ENCODE measurements around the gene CGNL1.

Gene CGNL1

DNA sequence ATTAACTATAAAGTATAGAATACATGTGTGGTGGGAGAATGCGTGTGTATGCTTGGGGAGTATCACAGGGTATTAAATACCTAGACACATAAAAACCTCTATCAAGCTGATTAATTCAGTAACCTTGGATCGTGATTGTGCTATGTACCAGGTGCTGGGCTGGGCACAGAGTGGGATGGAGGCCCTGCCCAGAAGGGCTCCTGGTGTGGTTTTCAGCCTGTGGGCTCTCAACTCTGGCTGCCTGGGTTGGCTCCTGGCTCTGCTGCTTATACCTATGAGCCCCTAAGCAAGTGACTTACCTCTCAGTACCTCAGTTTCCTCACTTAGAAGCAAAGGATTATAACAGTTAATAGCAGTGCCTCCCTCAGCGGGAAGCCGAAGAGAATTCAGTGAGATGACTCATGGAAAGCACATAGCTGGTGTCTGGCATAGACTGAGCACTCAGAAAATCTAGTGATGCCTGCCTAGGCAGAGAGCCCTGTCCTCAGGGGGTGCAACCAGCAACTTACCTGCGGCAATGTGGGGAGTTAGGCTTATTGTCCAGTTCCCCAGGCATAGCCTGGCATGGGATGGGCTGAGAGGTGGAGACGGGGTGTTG is 124.8 kb downstream of the CGNL1 start:
- no peak for DNase-seq (ENCODE audit: low spot score)

DNA sequence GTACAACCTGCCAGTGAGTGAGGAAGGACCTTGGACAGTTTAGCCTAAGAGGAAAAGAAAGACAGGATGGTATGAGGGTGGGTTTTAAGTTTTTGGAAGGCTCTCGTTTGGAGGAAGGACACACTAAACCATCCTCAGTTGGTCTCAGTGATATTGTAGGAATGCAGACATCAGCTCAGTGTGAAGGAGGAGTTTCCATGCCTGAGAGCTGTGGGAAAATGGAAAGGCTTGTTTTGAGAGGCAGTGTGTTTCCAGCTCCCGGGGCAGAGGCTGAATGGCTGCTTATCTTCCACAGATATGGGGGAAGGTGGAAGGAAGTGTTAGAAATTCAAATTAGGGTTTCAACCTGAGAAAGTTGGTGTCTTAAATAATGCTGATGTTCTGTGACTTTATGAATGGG is 125.8 kb downstream of the CGNL1 start:
- DNase-seq (ENCODE audit: low spot score), result no peak

DNA sequence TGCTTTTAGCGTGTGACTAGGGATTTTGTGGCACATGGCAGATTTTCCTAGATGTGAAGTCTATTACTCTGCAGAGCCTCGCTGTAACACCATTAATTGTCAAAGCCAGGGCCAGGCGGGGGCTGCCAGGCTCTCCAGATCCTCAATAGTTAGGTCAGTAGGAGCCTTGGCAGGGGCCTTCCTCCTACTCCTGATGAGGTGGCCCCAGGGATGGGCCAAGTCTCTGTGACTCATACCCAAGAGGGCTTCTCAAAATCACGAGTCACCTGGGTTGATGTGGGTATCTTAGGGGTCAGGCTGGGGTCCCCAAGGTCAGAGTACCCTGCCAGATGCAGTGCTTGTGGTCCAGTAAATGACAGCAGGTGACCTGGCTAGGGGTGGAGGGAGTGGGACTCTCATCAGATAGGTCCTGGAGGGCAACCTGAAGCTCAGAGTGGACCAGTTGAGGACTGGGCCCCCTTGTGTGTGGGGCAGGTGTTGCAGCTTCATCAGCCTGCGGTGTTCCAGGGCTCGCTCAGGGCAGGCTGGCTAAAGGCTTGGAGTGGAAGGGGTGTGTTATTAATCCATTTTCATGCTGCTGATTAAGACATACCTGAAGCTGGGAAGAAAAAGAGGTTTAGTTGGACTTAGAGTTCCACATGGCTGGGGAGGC is 126.9 kb downstream of the CGNL1 start:
- DNase-seq (ENCODE audit: low spot score), result no peak

DNA sequence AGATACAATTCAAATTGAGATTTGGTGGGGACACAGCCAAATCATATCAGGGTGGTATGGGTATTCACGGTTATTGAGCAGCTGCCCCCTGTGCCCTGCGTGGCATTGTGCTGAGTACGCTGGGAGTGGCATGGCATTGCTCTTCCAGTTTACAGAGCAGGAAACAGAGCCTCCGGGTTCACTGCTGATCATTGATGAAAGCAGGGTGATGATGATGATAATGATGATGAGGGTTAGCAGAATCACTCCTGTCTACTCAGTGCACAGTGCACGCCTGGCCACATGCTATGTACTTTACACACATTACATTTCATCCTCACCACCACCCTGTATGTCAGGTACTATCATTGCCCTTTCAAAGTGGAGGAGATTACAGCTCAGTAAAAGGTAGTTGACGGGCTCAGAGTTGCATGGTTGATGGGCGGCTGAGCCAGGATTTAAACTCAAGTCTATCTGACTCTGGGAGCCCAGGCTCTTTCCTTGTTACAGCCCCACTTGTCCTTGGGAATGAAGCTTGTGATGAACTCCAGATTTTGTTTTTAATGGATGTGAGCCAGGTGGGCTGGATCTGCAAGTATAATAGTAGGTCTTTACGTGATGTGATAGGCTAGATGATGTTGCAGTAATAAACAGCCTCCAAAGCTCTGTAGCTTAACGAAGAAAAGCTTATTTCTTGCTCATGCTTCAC is 127.8 kb downstream of the CGNL1 start:
- no peak for DNase-seq (ENCODE audit: low spot score)

DNA sequence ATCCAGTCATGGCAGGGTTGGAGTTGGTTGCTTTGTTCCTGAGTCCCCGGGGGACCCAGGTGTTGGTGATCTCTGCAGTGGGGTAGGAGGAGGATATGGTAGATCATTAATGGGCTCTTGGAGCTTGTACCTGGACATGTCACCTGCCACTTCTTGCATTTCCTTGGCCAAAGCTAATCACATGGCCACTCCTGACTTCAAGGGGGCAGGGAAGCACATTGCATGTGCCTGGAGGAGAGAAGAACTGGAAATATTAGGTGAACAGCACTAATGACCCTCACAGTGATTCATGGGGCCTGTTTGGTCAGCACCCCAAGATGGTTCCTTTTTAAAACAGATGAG is 128.3 kb downstream of the CGNL1 start:
- DNase-seq (ENCODE audit: low spot score), result no peak

DNA sequence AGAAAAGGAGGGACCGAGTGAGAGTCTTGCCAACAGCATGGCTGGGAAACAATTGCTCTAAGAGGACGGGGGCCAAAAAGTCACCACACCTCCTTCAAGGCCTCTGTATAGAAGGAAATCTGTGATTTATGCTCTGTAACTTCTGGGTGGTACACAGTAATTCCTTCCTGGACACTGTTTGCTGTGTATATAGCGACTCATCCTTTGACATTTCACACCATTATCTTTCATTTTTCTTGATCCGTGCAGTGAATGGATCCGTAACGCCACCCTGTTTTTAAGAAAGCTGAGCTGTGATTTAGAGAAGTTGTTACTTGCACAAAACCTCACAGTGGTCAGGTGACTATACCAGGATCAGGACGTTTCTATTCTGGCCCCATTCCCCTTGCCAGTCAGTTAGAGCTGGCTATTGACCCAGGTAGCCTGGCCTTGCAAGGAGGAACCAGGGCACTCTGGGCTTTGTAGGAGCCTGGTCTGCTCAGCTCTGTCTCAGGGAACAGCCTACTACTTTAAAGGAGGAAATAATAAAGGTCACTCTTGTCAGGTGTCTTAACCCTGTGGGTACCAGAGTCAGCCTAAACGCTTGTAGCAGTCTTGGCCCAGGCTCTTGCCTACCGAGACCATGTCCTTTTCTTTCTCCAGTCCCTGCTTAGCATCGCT is 128.9 kb downstream of the CGNL1 start:
- no peak for DNase-seq (ENCODE audit: low spot score)

DNA sequence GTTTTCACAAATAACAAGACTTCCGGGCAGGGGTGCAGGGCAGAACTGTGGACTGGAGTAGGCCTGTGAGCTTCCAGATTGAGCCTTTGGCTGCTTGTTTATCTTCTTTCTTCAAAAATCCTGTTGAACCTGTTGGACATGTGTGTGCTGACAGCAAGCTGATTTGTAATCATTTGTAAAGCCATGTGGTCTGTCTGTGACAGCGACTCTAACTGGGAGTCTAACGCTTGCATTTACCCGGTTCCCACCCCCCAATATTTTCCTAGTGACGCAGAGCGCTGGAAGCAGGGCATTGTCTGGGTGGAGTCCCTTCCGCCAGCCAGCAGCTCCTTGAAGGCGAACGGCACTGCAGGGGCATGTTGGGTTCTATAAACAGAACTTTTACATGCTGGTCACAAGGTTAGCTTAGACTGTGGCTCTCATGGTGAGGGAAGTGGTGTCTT is 129.7 kb downstream of the CGNL1 start:
- DNase-seq (ENCODE audit: low spot score), result no peak

DNA sequence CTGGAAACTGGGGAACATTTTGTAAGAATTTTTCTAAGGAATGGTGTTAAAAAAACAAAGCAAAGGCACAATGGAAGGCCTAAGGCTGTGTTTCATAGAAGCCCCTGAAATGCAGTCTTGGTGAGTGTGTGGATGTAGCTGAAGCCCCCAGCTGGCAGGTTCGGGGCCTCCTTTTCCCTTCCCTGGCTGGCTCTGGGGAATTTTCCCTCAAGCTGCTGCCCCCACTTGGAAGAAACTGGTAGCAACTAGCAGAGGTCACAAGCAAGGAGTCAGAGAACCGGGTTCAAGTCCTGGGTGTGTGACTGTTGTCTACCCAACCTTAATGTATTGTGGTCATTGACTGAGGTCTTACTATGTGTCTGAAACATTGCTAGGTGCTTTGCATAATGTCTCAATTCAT is 130.1 kb downstream of the CGNL1 start:
- no peak for DNase-seq (ENCODE audit: low spot score)

DNA sequence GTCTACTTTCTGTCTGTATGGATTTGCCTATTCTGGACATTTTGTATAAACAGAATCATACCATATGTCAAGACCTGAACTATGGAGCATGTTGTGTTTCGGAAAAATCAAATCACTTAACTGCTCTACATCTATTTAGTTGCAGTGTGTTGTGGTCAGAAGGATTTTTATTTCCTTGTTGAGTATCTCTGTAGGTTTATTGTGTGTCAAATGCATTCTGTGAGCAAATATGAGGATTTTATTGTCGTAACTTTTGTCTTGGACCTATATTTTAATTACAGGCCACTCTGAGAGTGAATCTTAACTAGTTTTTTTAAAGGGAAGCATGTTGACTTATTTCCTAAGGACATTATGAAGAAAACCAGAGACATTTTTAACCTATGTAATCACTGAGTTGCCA is 130.8 kb downstream of the CGNL1 start:
- no peak for DNase-seq (ENCODE audit: low spot score)

DNA sequence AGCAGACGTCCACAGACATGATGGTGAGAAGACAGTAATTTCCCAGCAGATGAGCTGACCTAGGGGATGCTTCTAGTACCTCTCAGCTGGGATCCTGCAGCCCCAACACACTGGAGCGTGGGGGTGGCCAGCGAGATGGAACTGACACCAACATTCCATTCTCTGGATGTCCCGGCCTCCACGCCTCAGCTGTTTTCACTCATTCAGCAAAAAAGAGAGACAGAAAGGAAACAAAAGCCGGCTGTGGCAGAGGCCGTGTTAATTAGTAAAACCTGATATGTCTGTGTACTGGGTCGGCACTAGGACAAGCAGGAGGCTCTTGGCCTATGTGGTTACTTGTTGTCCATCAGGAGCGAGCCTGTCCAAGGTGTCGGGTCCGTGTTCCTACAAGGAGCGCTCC is 132.8 kb downstream of the CGNL1 start:
- DNase-seq (ENCODE audit: low spot score), result no peak

DNA sequence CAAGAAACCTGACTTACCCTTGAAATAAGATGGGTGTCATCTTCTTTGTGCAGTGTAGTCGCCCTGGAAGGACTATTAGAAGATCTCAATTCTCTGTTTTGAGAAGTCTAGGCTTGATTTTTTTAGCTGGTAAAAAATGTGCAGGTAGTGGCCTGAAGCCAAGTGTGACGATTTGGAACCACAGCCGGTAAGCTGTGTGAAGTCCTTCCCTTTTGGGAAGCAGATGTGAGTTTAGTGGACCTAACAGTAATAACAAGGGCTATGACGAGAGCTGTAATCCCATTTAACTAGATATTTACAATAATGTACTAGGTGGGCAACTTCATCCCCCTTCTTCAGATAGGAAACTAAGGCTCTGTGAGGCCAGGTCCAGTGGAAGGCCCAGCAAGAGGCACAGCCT is 133.7 kb downstream of the CGNL1 start:
- DNase-seq (ENCODE audit: low spot score), result no peak

DNA sequence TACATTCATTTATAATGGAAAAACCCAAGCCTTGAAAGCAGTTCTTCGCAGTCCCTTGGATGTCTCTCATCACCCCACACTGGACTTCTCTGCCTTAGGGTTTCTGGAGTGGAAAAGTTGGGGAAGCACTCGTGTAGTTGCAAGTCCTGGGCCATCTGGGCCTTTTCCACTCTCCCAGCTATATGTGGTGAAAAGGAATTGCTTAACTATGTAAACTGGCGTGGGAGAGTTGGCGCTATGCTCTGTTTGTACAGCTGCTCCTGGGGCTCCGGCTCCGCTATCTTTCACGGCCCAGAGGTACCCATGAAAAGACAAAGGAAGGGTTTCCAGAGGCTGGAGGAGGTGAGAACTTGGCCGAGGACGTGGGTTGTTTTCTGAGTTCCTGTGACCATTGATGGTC is 134.3 kb downstream of the CGNL1 start:
- DNase-seq (ENCODE audit: low spot score), result no peak

DNA sequence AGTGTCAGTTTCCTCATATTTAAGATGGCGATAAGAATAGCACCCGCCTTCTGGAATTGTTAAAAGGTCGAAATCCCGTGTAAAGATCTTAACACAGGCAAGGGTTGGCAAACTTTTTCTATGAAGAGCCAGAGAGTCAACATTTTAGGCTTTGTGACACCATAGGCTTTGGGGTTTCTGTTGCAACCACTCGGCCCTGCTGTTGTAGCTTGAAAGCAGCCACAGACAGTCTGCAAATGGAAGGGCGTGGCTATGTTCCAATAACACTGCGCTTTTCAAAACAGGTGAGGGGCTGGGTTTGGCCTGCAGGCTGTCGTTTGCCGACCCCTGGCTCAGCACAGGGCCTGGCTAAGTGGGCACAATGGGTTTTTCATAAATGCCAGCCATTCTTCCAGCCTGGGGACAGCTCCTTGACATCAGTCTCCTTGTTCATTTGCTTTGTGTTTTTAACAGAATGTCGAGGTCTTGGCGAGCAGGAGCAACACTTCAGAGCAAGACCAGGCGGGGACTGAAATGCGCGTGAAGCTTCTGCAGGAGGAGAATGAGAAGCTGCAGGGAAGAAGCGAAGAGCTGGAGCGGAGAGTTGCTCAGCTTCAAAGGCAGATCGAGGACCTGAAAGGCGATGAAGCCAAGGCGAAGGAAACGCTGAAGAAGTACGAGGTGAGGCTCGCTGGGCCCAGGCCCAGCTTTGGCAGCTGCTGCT is 140.2 kb downstream of the CGNL1 start:
- DNase-seq (ENCODE audit: low spot score), result no peak

DNA sequence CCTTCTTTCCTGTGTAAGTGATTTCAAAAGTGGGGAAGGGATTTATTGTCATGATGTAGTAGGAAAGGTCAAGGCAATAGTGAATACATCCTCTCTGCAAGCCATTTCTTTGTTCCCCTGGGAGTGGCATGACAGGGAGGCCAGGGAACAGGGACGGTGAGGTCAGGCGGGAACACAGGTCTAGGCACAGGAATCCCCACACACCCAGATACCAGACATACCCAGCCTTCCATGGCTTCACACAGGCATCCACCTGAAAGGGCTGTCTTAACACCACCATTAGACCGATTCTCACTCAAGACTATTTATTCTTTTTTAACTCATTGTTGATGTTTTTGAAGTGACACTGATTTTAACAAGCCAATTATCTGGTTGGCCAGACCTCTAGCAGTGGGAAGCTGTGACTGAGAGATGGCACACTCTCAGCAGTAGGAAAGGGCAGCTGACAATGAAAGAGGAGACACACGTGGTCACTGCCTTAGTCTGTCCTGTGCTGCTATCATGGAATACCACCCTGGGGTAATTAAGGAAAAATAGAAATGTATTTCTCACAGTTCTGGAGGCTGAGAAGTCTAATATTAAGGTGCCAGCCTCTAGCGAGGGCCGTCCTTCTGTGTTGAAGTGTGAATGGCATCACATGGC is 140.8 kb downstream of the CGNL1 start:
- no peak for DNase-seq (ENCODE audit: low spot score)

DNA sequence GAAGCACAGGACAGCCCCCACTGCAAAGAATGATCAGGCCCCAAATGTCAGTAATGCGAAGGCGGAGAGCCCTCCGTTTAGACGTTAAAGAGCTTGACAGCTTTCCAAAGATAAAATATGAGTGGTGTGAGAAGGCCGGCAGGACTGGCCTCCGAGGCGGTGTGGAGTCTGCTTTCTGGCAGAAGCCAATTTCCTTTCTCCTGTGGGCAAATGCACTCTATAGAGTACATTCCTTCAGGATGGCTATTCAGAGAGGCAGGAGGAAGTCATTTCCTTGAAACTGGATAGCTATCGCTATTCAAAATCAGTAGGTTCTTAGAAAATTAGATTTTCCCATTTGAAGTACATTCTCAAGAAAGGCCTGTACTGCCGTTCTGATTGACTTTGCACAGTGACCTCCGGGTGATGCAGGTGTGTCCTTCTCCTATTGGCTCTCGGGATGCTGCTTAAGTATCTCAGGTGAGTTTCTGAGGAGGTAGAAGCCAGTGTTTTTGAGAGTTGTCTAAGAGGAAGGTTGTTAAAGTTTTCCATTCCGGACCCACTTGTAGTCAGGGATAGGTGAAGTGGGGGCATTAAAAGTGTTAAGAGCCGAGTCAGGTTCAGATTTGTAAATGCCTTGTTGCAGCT is 142.6 kb downstream of the CGNL1 start:
- no peak for DNase-seq (ENCODE audit: low spot score)

DNA sequence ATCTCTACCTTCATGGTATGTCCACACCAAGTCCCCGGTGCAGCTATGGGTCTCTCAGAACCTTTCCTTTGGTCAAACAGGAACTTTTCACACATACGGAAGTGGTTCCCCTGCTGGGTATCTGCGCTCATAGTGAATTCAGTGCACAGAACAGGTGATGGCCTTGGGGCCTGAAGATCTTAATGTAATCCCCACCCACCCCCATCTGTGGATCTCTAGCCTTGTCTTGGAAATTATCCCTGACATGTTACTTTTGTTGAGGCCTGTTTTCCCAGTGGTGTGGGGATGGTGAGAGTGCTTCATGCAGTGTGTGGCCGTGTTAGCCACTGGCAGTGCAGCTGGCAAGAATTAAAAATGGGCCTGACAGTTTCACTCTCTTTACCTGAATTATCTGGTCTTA is 143.5 kb downstream of the CGNL1 start:
- no peak for DNase-seq (ENCODE audit: low spot score)

DNA sequence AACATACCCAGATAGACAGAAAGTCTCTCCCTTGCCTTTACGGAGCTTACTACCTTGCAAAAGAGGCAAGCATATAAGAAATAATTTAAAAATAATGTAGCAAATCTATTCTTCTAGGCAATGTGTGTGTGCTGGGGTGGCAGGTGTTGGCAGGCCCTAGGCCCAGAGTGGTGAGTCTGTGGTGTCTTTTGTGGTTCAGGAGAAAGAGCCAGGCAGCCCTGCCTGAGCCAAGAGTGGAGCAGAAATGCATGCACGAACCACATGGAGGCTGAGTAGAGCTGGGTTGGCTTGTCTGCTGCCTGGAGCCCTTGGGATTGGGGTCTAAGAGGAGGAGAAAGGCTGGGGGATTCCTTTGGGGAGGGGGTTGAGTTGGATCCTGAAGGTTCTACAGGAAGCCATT is 145.2 kb downstream of the CGNL1 start:
- DNase-seq (ENCODE audit: low spot score), result no peak

DNA sequence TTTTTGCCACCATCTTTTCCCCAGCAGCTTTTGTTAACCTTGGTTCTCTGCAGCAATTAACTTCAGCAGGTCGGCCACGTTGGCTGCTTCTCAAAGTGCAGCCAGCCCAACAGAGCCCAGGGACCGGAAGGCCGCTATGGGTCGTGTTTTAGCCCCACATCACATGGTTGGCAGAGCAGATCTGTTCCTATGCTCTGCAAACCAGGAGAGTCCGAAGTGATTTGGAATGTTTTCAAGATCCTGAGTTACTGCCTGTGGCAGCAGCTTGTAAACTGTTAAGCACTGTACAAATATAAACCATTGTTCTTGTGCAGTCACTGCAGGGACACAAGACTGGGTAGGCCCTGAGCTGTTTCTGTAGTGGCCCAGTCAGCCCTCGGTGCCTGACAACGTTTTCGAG is 145.8 kb downstream of the CGNL1 start:
- DNase-seq (ENCODE audit: low spot score), result no peak

DNA sequence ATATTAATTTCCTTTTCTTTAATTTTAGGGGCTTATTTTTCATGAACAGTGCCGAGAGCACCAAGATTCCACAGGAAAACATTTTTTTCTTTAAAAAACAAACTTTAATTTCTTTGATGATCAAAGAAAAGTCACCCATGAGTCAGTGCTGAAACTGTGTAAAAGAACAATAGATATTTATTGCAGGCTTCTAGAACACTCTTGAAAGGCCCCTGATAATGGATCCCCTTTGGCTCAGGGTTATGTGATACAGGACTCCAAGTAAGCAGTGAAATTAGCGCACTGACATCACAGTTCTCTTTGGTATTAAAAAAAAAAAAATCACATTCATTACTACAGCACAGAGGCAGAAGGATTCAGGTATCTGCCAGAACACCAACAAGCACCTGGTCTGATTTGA is 149.3 kb downstream of the CGNL1 start:
- no peak for DNase-seq (ENCODE audit: low spot score)

DNA sequence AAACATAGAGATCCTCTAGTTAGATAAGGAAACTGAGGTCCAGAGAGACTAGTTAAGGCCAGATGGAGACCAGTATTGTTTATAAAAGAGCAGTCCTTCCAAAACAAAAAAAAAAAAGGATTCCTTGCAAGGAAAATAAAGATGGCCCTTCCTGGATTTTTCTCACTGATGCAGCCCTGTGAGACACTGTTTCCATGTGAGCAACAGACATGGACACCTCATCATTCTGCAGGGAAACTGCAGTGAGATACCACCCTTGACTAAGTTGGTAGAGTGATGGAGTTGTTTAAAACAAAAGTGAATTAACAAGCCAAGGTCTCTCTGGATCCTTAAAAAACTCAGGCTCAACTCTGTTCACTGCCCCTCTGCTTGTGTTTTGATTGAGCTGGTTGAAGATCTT is 149.8 kb downstream of the CGNL1 start:
- DNase-seq (ENCODE audit: low spot score), result no peak

DNA sequence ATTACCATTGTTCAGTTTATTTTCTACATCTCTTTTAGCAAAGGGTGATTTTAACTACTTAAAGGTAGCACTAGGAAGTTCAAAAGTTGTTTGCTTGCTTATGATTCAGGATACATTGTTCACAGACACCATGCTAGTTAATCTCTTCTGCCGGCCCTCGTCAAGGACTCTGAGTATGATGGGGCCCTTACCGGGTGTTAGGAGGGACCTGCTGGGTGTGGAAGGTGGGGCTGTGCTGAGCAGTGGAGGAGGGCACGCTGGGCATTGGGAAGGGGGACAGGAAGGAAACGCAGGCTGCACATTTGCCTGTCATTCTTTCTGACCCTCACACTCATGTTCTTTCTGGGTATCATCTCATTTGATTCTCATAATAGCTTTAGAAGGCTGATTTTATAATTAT is 150.3 kb downstream of the CGNL1 start:
- no peak for DNase-seq (ENCODE audit: low spot score)

Measured in activated CD4-positive, alpha-beta T cell treated with anti-CD3 and anti-CD28 coated beads, Interleukin-2, Interleukin-4, amounts not matched to agents 100 ng/mL and 50 ng/mL, durations not matched to agents 16 hours and 8 hours (primary cell).